HUES64 (cell line): Measurements from ENCODE around the gene ORAI2. TPM values are rescaled to one million over a fixed set of nuclear protein-coding genes. Genes with fewer than 3 reads are reported as not detected.
A peak's percentile ranks its signal among the peaks of the same experiment; 100 is the strongest.

Experiments
- H3K27ac ChIP-seq: 2 replicates; pipeline ENCODE4 v1.7.0; 2013; ENCODE audit warnings: low read depth, low read length, inconsistent platforms
- H3K27me3 ChIP-seq: 2 replicates; pipeline ENCODE4 v1.6.1; 2013; ENCODE audit warnings: mild to moderate bottlenecking, low read length; ENCODE audit not compliant: insufficient read depth
- H3K36me3 ChIP-seq: 2 replicates; pipeline ENCODE4 v1.6.1; 2013; ENCODE audit warnings: mild to moderate bottlenecking, low read length; ENCODE audit not compliant: insufficient read depth
- H3K4me1 ChIP-seq: 2 replicates; pipeline ENCODE4 v1.6.1; 2013; ENCODE audit warnings: mild to moderate bottlenecking, low read length, moderate library complexity; ENCODE audit not compliant: insufficient read depth
- H3K4me3 ChIP-seq: 2 replicates; pipeline ENCODE4 v1.5.1; 2013; ENCODE audit warnings: mild to moderate bottlenecking, low read length, moderate library complexity
- H3K9ac ChIP-seq: 2 replicates; pipeline ENCODE4 v1.6.1; 2013; ENCODE audit warnings: mild to moderate bottlenecking, low read depth, low read length
- H3K9me3 ChIP-seq: 2 replicates; pipeline ENCODE4 v1.6.1; 2013; ENCODE audit warnings: low read depth, low read length; ENCODE audit not compliant: insufficient read depth
- WGBS: fragments of 150-250, 120-280 bp; methylation state at CpG from one replicate; pipeline ENCODE4 v1.1.7; 2013; ENCODE audit warnings: missing lambda C conversion rate; 5-methylcytosine and 5-hydroxymethylcytosine counted together
- polyA plus RNA-seq, 2 experiments: library from polyadenylated mRNA; stranded (reverse); fragments of 50-300 nt; gene quantifications; one replicate each; pipeline ENCODE4 v1.2.3, GENCODE V29; 2013

The ORAI2 gene
- polyA plus RNA-seq (2013, experiment 1 of 2): 16.3 TPM
- 20.5 TPM for polyA plus RNA-seq (2013, experiment 2 of 2)

- peak within 1 kb of the TSS; percentile 75 for H3K9ac ChIP-seq
- H3K4me3 ChIP-seq: peak within 1 kb of the TSS; percentile 92
- 0 out of 2 replicates have a peak, but pooled peaks cover 2% of the 10 kb centered on the region for H3K36me3 ChIP-seq
- WGBS: under 1% methylated on average over 90 of the region's 90 CpGs
- no peak within 1 kb of the TSS for H3K27ac ChIP-seq
- 0 out of 2 replicates have a peak, but pooled peaks cover 11% of the 10 kb centered on the region for H3K4me1 ChIP-seq
- no peaks in the 10 kb centered on the region for H3K9me3 ChIP-seq
- H3K27me3 ChIP-seq: no peaks in the 10 kb centered on the region
These were observed at the start of gene ORAI2 for GRCh38 chr7:102433219-102434038. Gene ORAI2 (plus strand): TSS chr7:102433575. CDS start chr7:102438957, 5,382 bp downstream.

- no peaks in the 10 kb centered on the region for H3K4me1 ChIP-seq
- H3K27me3 ChIP-seq: no peaks in the 10 kb centered on the region
- no peaks in the 10 kb centered on the region for H3K9me3 ChIP-seq
- no peak overlapping the region for H3K27ac ChIP-seq
- 97% methylated on average over 6 of the region's 6 CpGs for WGBS
- no peak overlapping the region for H3K9ac ChIP-seq
- H3K4me3 ChIP-seq: no peak overlapping the region
- peaks cover 23% of the 10 kb centered on the region for H3K36me3 ChIP-seq
These were observed 46.3 kb upstream of the ORAI2 start for GRCh38 chr7:102387064-102387463.

- H3K9me3 ChIP-seq: no peaks in the 10 kb centered on the region
- H3K27me3 ChIP-seq: no peaks in the 10 kb centered on the region
- peaks cover 30% of the 10 kb centered on the region for H3K36me3 ChIP-seq
- H3K9ac ChIP-seq: no peak overlapping the region
- H3K27ac ChIP-seq: no peak overlapping the region
- no peaks in the 10 kb centered on the region for H3K4me1 ChIP-seq
- H3K4me3 ChIP-seq: no peak overlapping the region
- WGBS: 100% methylated on average over 2 of the region's 3 CpGs
These were observed 43.6 kb upstream of the ORAI2 start for GRCh38 chr7:102389810-102390209.

DNA sequence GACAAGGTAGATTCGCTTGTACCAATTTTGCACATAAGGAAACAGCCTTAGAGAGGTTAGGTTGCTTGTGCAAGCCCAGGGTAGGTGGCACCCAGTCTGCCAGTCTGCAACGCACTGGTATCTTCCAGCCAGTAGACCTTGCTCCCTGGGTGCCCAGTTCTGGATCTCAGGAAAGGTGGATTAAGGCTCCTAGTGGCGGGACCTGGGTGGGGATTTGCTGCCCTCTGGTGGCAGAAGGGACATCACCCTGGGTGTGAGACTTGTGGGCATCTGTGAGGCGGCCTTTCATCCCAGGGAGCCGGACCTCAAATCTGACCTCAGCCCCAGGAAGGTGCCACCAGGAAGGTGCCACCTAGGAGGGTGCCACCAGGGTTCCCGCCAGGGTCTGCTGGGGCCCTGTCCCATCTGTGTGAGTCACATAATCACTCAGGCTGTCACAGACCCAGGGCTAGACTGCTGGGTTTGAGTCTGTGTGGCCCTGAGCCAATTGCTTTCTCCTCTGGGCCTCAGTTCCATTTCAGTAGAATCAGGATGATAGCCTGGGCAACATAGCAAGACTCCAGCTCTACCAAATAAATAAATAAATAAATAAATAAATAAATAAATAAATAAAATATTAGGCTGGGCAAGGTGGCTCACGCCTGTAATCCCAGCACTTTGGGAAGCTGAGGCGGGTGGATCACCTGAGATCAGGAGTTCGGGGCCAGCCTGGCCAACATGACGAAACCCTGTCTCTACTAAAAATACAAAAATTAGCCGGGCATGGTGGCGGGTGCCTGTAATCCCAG is 42.5 kb upstream of the ORAI2 start:
- no peak overlapping the region for H3K4me3 ChIP-seq
- H3K27me3 ChIP-seq: no peaks in the 10 kb centered on the region
- peaks cover 27% of the 10 kb centered on the region for H3K36me3 ChIP-seq
- 73% methylated on average over 10 of the region's 12 CpGs for WGBS
- H3K9ac ChIP-seq: no peak overlapping the region
- H3K4me1 ChIP-seq: no peaks in the 10 kb centered on the region
- no peak overlapping the region for H3K27ac ChIP-seq
- H3K9me3 ChIP-seq: no peaks in the 10 kb centered on the region

DNA sequence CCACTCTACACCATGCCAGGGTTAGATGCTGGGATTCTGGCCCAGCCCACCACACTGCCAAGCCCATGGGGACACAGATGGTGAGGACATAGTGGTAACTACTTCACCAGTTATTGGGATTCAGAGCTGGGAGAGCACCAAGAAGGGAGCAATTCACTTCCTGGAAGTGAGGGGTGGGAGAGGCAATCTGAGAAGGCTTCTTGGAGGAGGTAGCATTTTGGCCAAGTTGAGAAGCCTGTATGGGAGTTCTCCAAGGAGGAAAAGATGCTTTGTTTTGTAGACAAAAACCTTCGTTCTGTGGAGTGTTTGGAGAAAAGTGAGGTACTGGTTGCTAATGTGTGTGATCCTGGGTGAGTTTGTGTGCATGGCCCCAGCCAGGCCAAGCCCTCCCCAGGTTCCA is 41.0 kb upstream of the ORAI2 start:
- H3K4me1 ChIP-seq: no peaks in the 10 kb centered on the region
- H3K4me3 ChIP-seq: no peak overlapping the region
- H3K27ac ChIP-seq: no peak overlapping the region
- no peaks in the 10 kb centered on the region for H3K9me3 ChIP-seq
- peaks cover 16% of the 10 kb centered on the region for H3K36me3 ChIP-seq
- no peaks in the 10 kb centered on the region for H3K27me3 ChIP-seq
- WGBS: 90% methylated on average over 1 of the region's 1 CpG
- H3K9ac ChIP-seq: no peak overlapping the region

- Histone ChIP-seq H3K27me3 (no peaks in the 10 kb centered on the region), H3K27ac (no peak overlapping the region), H3K9ac (no peak overlapping the region), H3K4me1 (no peaks in the 10 kb centered on the region), H3K9me3 (no peaks in the 10 kb centered on the region), H3K36me3 (peaks cover 20% of the 10 kb centered on the region), H3K4me3 (no peak overlapping the region)
- WGBS: 92% methylated on average over 9 of the region's 9 CpGs
These were observed 39.9 kb upstream of the ORAI2 start for GRCh38 chr7:102393467-102393866.

GRCh38 chr7:102395592-102395872 is 37.8 kb upstream of the ORAI2 start:
- Histone ChIP-seq H3K9ac (peak overlapping the region; percentile 75), H3K4me3 (peak overlapping the region; percentile 88), H3K9me3 (no peaks in the 10 kb centered on the region), H3K27ac (peak overlapping the region; percentile 93), H3K4me1 (no peaks in the 10 kb centered on the region), H3K36me3 (peaks cover 40% of the 10 kb centered on the region), H3K27me3 (no peaks in the 10 kb centered on the region)
- 19% methylated on average over 9 of the region's 9 CpGs for WGBS

DNA sequence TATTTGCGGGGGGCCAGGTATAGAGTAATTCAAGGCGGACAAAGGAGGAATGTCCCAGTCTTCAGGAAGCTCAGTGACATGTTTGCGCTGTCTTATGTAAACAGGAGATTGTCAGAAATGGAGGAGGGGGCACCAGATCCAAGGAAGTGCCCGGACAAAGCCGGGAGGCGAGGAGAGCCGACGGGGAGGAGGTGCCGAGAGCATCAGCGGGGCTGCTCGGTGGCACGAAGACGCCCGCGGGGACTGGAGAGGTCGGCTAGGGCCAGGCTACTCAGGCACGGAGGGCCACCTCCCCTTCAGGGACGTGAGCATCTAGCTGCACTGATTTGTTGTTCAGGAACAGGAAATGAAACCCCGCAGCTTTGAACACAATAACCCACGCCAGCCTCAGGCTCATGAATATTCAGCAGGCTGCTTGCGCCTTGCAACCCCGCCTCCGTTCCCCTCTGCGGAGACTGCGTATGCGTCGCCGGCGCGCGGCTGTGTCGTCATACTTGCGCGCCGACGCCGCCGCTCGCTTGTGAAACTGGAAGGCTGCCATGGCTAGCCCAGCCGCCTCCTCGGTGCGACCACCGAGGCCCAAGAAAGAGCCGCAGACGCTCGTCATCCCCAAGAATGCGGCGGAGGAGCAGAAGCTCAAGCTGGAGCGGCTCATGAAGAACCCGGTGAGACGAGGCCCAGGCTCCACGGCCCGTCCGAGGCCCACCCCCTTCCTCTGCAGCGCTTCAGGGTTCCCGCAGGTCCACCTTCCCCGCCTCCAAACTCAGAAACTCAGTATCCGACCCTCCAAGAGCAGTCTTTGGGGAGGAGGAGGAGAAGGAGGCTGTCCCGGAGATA is 37.3 kb upstream of the ORAI2 start, which contains the start of gene PRKRIP1:
TSS of gene PRKRIP1 (plus strand) at position 491 of the 837 bp plus-strand sequence. CDS start at position 540, 49 bp downstream.
- H3K4me1 ChIP-seq: no peaks in the 10 kb centered on the region
- H3K27me3 ChIP-seq: no peaks in the 10 kb centered on the region
- under 1% methylated on average over 56 of the region's 59 CpGs for whole genome bisulfite sequencing
- H3K36me3 ChIP-seq: peaks cover 45% of the 10 kb centered on the region
- peak within 1 kb of the TSS; percentile 88 for H3K4me3 ChIP-seq
- H3K9me3 ChIP-seq: no peaks in the 10 kb centered on the region
- H3K9ac ChIP-seq: peak within 1 kb of the TSS; percentile 96
- peak within 1 kb of the TSS; percentile 93 for H3K27ac ChIP-seq

DNA sequence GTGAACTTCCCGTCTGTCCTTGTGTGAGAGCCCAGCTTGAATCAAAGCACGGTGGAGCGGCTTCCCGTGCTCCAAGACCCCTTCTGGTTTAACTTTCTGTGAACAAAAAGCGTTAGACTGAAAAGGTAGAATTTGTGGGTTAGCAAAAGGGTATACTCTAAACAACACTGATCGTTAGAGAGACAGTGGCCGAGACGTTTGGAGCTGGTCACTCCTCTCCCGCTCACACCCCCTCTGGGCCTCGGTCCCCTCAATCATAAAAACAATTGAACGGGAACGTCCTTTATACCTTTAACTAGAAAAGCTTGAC is 36.7 kb upstream of the ORAI2 start:
- Histone ChIP-seq H3K27me3 (no peaks in the 10 kb centered on the region), H3K36me3 (peaks cover 48% of the 10 kb centered on the region), H3K9me3 (no peaks in the 10 kb centered on the region), H3K4me3 (peak overlapping the region; percentile 88), H3K4me1 (no peaks in the 10 kb centered on the region), H3K9ac (peak overlapping the region; percentile 96), H3K27ac (peak overlapping the region; percentile 93)
- 3% methylated on average over 11 of the region's 12 CpGs for WGBS

DNA sequence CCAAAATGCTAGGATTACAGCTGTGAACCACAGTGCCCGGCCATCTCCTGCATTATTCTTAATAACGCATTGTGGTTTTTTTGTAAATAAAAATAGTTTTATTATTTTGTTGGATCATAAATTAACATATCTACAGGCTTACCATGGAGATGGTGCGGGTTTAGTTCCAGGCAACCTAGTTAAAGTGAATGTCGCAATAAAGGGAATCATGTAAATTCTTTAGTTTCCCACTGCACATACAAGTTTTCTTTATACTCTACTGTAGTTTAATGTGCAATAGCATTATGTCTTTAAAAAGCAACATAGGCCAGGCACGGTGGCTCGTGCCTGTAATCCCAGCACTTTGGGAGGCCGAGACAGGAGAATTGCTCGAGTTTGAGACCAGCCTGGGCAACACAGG is 34.8 kb upstream of the ORAI2 start:
- peaks cover 52% of the 10 kb centered on the region for H3K36me3 ChIP-seq

GRCh38 chr7:102400360-102400759 is 33.0 kb upstream of the ORAI2 start:
- H3K36me3 ChIP-seq: peaks cover 63% of the 10 kb centered on the region
- no peaks in the 10 kb centered on the region for H3K9me3 ChIP-seq
- H3K27me3 ChIP-seq: no peaks in the 10 kb centered on the region
- no peaks in the 10 kb centered on the region for H3K4me1 ChIP-seq
- no peak overlapping the region for H3K4me3 ChIP-seq
- H3K27ac ChIP-seq: no peak overlapping the region
- WGBS: 93% methylated on average over 5 of the region's 5 CpGs
- H3K9ac ChIP-seq: no peak overlapping the region

More for the DNA sequence above, 34.8 kb upstream of the ORAI2 start:
- no peaks in the 10 kb centered on the region for H3K9me3 ChIP-seq
- H3K9ac ChIP-seq: no peak overlapping the region
- no peak overlapping the region for H3K4me3 ChIP-seq
- no peak overlapping the region for H3K27ac ChIP-seq
- H3K4me1 ChIP-seq: no peaks in the 10 kb centered on the region
- H3K27me3 ChIP-seq: no peaks in the 10 kb centered on the region
- WGBS: 95% methylated on average over 7 of the region's 8 CpGs
